MM.1S (cell line): ENCODE results near the gene CNTNAP2.

Source experiments
- EZH2phosphoT487 ChIP-seq: fragments of 300-600 bp; sonication (generic); IDR thresholded peaks from 2 replicates; pipeline ENCODE4 v1.6.1; 2018; ENCODE audit warnings: antibody characterized with exemption, low read length
- TF ChIP-seq, protein P1 (sequence below): fragments of 300-600 bp; sonication (generic); IDR thresholded peaks from 2 replicates; pipeline ENCODE4 v1.5.1; 2016; ENCODE audit warnings: antibody characterized with exemption, low read length, mixed read lengths

DNA sequence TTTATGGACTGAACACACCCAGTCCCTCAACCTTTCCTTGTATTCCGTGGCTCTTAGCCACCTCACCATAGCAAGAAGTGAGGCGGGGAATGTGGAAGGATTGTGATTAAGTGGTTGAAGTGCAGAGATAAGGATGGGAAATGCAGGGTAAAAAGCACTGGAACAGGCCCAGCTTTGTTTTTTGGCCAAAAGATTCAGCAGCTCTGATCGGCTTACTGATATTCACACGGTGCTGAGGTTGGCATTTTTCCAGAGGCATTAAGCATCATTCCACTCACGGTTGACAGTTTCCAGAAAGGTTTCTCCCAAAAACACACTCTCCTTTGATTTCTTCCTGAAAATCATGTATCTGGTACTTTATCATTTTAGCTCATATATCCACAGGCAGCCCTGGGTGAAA, 544.2 kb downstream of the CNTNAP2 start:
- TF ChIP-seq, protein P1, sequence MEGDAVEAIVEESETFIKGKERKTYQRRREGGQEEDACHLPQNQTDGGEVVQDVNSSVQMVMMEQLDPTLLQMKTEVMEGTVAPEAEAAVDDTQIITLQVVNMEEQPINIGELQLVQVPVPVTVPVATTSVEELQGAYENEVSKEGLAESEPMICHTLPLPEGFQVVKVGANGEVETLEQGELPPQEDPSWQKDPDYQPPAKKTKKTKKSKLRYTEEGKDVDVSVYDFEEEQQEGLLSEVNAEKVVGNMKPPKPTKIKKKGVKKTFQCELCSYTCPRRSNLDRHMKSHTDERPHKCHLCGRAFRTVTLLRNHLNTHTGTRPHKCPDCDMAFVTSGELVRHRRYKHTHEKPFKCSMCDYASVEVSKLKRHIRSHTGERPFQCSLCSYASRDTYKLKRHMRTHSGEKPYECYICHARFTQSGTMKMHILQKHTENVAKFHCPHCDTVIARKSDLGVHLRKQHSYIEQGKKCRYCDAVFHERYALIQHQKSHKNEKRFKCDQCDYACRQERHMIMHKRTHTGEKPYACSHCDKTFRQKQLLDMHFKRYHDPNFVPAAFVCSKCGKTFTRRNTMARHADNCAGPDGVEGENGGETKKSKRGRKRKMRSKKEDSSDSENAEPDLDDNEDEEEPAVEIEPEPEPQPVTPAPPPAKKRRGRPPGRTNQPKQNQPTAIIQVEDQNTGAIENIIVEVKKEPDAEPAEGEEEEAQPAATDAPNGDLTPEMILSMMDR, result no peak
- no peak for TF ChIP-seq EZH2phosphoT487
